NB4 (cell line): ENCODE measurements around the gene NFATC1.

Experiments used
- MAX ChIP-seq: IDR thresholded peaks from 2 replicates; pipeline ENCODE4 v1.6.1; 2011; ENCODE audit warnings: low read depth, low read length
- POLR2A ChIP-seq: IDR thresholded peaks from 2 replicates; pipeline ENCODE4 v1.6.1; 2011; ENCODE audit warnings: mild to moderate bottlenecking; ENCODE audit not compliant: insufficient read length; ENCODE audit errors: extremely low read depth
- TF ChIP-seq, protein P1 (sequence below): IDR thresholded peaks from one replicate; pipeline ENCODE4 v1.5.1; 2012; ENCODE audit warnings: low read depth, low read length

DNA sequence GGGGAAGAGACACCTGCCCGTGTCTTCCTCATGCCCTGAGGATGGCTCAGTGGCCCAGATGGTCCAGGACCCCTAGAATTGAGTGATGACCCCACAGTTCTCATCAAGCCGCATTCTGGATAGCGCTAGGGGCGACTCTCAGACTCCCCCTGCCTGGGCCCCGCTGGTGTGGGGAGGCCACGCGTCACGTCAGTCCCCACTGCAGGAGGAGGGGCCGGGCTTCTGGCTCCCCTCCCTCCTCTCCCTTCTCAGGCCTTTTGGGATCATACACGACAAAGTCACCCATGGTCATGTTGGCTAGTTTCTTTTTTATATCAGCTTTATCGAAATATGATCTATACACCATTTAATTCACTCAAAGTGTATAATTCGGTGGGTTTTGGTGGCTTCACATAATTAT lies 61.5 kb downstream of the NFATC1 start:
- TF ChIP-seq, protein P1, sequence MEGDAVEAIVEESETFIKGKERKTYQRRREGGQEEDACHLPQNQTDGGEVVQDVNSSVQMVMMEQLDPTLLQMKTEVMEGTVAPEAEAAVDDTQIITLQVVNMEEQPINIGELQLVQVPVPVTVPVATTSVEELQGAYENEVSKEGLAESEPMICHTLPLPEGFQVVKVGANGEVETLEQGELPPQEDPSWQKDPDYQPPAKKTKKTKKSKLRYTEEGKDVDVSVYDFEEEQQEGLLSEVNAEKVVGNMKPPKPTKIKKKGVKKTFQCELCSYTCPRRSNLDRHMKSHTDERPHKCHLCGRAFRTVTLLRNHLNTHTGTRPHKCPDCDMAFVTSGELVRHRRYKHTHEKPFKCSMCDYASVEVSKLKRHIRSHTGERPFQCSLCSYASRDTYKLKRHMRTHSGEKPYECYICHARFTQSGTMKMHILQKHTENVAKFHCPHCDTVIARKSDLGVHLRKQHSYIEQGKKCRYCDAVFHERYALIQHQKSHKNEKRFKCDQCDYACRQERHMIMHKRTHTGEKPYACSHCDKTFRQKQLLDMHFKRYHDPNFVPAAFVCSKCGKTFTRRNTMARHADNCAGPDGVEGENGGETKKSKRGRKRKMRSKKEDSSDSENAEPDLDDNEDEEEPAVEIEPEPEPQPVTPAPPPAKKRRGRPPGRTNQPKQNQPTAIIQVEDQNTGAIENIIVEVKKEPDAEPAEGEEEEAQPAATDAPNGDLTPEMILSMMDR, result no peak
- TF ChIP-seq MAX (no peak), POLR2A (no peak)
